ENCODE data around the gene RXYLT1.
A peak's percentile ranks its signal among the peaks of the same experiment; 100 is the strongest.
"Not testable (repeated sequence)": the region's sequence is repeated elsewhere in the genome, so short reads cannot be mapped to it uniquely, and the experiment has no call there.

RXYLT1 gene, protein sequence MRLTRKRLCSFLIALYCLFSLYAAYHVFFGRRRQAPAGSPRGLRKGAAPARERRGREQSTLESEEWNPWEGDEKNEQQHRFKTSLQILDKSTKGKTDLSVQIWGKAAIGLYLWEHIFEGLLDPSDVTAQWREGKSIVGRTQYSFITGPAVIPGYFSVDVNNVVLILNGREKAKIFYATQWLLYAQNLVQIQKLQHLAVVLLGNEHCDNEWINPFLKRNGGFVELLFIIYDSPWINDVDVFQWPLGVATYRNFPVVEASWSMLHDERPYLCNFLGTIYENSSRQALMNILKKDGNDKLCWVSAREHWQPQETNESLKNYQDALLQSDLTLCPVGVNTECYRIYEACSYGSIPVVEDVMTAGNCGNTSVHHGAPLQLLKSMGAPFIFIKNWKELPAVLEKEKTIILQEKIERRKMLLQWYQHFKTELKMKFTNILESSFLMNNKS

DNA sequence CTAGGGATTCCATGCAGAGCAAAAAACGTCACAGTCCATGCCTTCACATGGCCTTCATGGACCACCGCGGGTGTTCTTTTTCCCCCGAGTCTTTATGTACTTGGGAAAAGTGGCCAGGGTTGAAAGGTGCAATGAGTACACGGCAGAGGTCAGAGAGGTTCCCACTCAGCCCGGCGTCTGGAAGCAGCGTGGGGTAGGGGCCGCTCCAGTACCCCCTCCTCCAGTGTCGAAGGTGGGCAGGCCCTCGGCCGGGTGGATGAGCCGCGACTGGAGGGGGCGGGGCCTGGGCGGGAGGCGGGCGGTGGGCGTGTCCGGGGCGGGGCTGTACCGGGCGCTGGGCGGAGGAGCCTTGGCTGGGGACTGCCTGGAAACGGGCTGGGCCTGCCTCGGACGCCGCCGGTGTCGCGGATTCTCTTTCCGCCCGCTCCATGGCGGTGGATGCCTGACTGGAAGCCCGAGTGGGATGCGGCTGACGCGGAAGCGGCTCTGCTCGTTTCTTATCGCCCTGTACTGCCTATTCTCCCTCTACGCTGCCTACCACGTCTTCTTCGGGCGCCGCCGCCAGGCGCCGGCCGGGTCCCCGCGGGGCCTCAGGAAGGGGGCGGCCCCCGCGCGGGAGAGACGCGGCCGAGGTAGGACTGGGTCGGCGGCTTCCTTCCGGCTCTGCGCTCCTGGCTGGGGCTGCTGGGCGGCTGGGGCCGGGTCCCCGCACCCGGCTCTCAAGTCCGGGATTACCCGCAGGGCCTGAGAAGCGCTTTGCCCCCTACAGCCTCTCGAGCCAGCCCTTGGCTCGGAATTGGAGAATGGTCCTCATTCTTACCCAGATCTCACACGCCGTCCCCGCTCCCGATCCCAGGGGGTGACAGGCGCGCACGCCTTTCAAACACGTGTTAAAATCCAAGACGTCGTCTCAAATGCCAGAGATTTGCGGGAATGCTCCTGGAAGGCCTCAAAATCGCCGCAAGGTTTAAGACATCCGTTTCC lies at the start of gene RXYLT1:
Gene RXYLT1, plus strand, starts transcription at position 412 of the 984 bp plus-strand sequence. Its CDS starts 52 bp downstream, at position 464.
- DNase-seq (ENCODE audit: low read depth in 1 of 2, low spot score in 1 of 2): peak; percentile 71 to 82

DNA sequence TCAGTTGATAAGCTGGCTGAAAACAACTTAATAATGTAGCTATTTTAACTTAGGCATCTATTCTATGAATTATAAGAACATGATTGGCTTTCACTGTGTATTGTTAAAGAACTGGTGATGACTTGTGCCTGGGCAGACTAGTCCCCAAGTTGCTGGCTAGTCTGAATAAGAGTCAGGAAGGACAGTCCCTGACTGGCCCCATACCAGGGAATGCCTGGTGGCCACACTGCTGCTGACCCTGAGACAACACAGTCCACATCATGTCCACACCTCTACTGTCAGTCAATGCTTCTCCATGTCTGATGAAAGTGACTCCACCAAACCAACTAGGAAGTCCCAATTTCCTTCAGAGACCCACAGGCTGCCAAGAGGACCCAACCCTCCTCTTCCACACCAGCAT lies 46.9 kb upstream of the RXYLT1 start:
- DNase-seq (ENCODE audit: low read depth in 1 of 2, low spot score in 1 of 2): not testable (repeated sequence)

DNA sequence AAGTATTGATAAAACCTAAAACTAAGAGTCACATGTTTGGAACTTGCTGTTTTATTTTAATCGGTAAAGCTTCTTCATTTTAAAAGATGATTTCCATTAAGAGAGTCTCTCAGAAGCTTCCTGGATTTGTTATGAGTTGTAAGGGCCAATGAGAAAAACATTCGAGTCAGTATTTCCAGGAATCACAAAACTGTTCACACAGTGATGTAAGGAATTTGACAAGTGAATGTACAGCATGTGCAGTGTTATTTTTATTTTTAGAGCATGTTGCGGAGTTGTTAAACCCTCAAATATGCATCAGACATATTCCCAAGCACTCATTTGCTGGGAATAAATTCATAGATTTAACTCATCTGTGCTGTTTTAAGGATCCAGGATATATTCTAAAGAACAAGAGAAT lies 46.1 kb upstream of the RXYLT1 start:
- DNase-seq (ENCODE audit: low read depth in 1 of 2, low spot score in 1 of 2): not testable (repeated sequence)

DNA sequence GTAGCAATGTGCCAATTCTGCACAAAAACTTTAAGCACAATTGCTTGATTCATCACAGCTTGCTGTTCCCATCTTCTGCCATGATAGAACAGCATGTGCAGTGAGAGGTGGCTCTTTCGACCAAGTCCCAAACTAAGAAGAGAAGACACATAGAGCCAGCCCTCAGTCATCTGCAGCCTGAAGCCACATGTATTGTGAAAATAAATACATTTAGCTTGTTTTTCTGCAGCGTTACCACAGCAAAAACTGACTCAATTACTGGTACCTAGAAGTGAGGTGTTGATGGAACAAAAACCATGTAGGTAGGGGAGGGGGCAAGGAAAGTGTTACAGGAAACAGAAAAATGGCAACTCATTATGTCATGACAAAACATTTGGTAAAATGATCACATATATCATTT lies 39.2 kb upstream of the RXYLT1 start:
- not testable (repeated sequence) for DNase-seq (ENCODE audit: low read depth in 1 of 2, low spot score in 1 of 2)

DNA sequence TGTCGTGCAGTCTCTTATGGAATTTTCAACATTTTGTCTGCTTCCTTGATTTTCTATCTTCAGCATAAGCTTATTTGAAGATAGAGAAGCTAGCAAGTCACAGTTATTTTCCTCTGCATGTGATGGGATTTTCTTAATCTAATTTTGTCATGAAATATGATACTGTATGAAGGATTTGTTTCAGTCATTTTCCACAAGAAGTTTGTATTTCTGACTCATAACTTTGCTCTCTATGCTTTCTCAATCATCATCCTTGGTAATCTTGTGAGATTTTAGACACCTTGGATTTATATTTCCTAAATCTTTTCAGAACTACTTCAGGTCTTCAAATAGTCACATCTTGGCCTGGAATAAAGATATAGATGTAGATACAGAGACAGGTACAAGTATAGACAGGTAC lies 38.3 kb upstream of the RXYLT1 start:
- DNase-seq (ENCODE audit: low read depth in 1 of 2, low spot score in 1 of 2): not testable (repeated sequence)

DNA sequence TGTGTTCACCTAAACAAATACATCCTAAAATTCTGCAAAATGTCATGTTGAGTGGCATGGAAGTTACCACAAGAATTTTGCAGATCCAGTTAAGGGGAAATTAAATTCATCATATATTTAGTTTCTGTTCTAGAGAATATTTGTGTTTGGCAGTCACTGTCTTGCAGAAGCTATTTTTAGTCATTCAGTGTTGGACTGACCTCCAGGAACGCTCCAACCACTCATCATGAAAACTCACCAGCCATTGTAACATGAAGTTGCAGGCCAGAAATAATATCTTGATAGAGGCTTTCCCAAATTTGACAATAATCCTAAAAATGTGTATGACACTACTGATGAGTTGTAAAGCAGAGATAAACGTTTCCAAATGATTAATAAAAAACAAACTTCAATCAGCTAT lies 35.6 kb upstream of the RXYLT1 start:
- not testable (repeated sequence) for DNase-seq (ENCODE audit: low read depth in 1 of 2, low spot score in 1 of 2)

DNA sequence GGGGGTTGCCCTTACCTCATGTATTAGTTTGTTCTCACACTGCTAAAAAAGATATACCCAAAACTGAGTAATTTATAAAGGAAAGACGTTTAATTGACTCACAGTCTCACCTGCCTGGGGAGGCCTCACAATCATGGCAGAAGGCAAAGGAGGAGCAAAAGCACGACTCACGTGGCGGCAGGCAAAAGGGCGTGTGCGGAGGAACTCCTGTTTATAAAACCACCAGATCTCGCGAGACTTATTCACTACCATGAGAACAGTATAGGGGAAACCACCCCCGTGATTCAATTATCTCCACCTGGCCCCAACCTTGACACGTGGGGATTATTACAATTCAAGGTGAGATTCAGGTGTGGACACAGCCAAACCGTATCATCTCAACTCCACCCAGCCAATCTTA lies 33.2 kb upstream of the RXYLT1 start:
- DNase-seq (ENCODE audit: low read depth in 1 of 2, low spot score in 1 of 2): not testable (repeated sequence)

DNA sequence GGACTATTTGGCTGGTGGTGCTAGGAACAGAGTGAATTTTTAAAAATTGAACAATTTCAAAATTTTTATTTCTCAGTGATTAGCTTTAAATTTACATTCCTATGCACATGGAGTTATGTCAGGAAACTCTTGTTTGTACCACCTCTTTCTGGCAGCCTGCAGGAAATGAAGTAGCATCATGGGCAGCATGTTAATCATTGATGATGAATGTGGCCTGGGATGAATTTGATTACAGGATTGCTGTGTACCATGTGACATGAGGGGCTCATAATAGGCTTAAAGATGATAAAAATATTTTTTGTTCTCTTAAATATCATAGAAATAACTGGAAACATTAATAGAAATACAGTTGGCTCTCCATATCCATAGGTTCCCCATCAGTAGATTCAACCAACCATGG lies 32.6 kb upstream of the RXYLT1 start:
- DNase-seq (ENCODE audit: low read depth in 1 of 2, low spot score in 1 of 2): not testable (repeated sequence)

DNA sequence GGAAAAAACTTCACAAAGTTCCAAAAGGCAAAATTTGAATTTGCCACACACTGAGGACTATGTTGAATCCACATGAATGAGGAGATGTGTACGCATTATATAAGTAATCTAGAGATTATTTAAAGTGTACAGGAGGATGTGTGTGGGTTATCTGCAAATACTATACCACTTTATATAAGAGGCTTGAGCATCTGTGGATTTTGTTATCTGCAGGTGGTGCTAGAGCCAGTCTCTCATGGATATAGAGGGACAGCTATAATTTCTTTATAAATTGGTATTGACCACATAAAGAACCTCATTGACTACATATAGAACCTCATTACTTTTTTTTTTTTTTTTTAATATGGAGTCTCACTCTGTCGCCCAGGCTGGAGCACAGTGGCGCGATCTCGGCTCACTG lies 32.2 kb upstream of the RXYLT1 start:
- no peak for DNase-seq (ENCODE audit: low read depth in 1 of 2, low spot score in 1 of 2)

DNA sequence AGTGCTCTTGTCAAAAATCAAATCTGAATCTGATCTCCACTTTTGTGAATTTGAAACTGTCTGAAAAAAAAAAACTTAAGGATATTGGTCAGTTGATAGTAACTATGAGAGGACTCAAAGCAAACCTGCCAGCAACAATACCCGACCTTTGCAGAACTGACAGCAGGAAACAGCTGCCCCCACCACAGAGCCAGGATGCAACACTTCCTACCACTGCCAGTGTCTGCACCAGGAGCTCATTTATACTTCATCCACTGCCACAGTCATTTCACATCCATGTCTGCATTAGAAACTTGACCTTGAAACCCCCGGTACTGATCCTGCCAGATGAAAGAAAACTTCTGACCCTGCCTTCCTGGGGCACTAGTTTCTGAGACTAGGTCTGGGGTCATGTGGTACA lies 27.4 kb upstream of the RXYLT1 start:
- DNase-seq (ENCODE audit: low read depth in 1 of 2, low spot score in 1 of 2): no peak

DNA sequence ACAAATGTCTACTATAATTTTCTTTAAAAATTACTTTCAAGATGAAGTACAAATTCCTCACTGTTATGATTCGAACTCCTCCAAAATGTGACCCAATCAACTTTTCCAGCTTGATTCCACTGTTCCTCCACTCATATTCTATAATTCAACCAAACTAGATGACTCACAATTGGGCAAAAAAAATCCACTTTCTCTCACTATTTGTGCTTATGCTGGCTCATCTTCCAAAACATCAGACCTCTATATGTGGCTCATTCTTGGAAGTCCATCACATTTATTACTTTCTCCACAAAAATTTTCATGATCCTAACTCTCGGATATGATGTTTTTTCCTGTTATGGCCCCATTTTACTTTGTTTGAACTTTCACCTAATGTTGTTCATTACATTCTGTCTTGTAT lies 26.9 kb upstream of the RXYLT1 start:
- no peak for DNase-seq (ENCODE audit: low read depth in 1 of 2, low spot score in 1 of 2)

DNA sequence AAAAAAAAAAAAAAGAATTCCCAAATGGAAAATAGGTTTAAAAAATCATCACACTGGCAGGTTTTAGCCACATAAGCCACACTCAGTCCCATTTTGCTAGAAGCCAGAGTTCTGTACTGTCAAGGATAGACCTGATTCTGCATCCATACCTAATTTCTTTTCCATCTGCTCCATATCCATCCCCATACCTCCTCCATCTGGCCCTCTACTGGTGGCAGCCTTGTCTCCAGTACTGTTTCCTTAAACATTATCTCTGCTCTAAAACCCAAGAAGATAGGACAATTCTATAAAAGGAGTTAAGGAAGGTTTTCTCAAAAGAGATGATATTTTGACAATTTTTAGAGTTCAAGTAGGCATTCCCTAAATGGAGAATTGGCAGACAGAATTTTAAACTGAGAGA lies 26.0 kb upstream of the RXYLT1 start:
- DNase-seq (ENCODE audit: low read depth in 1 of 2, low spot score in 1 of 2): no peak

DNA sequence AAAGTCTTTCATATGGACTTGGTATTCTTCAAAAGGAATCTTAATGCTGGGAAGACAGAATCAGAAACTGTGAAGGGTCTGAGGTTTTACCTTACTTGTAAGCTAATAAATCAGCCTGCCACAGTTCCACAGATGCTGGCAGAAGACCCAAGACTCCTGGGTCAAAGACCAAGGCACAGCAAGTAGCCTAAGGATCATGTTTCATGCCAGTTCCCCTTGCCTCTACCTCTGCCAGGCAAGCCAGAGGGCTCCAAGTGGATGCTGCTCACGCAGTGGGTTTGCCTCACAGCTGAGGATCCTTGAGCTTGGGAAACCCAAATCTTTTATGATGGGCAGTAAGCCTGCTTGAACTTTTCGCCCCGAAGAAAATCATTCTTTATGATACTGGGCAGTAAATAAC lies 15.2 kb upstream of the RXYLT1 start:
- DNase-seq (ENCODE audit: low read depth in 1 of 2, low spot score in 1 of 2): no peak

DNA sequence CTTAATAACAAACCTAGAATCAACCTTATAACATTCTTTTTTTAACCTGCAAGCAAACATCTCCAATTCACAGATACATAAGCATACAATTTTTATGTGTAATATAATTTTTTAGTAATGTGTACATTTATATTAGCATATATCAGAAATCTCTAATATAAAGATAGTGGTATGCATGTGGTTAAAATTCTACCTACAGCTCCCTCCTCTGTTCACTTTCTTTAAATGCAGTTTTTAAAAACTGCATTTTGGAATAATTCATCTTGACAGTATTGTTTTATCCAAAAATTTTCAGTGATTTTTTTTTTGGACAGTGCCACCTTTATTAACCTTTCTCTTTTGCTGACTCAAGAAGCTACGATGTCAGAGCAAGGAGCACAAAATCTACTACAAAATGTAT lies 13.2 kb upstream of the RXYLT1 start:
- DNase-seq (ENCODE audit: low read depth in 1 of 2, low spot score in 1 of 2): no peak

DNA sequence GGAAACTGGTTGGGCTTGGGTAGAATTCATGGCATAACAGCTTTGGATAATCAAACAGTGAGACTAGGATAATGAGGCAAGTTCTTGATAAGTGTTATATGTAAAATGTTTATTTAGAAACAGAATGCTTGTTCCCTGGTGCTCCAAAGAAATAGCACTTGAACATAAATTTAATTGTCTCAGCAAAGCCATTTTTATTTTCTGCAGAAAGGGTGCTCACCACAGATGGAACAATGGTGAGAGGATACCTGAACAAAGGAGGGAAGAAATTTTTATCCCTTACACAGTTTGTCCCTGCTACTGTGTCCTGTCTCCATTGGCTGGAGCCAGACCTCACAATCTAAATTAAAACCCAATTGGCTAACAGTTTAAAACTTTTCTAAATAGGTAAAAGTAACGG lies 9.3 kb upstream of the RXYLT1 start:
- no peak for DNase-seq (ENCODE audit: low read depth in 1 of 2, low spot score in 1 of 2)

DNA sequence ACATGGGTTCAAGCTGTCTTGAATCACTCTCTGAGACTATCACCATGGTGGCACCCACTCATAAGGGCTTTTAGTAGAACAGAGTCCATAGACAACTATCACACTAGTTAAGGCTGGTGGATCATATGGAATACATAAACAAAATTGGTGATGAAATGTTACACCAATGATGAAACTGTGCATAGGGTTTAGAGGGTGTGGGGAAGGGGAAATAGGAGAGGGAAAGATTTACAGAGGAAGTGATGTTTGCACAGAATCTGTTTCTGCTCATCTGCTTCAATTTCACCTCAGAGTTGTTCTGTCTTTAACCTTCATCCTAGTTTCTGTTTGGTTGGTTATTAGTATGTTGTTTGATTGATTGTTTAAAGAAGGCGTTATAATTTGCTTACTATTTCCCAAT lies 2.4 kb upstream of the RXYLT1 start:
- DNase-seq (ENCODE audit: low read depth in 1 of 2, low spot score in 1 of 2): no peak

DNA sequence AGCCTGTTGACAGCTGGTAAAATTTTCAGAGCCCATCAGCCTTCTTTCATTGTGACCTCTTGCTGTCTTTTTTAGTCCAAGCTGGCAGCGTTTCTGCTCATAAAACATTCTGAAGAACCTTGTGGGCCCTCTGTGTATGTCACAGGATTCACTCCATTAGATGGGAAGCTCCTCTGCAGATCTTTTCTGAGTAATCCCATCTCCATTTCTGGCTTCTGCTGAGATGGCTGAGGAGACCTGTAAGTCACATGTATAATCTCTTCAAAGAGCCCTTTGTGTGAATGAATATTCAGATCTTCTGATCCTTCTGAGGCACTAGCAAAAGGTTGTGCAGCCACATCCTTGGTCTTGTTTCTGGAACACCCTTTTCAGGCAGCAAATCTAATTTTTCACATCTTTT lies 2.8 kb downstream of the RXYLT1 start:
- no peak for DNase-seq (ENCODE audit: low read depth in 1 of 2, low spot score in 1 of 2)

DNA sequence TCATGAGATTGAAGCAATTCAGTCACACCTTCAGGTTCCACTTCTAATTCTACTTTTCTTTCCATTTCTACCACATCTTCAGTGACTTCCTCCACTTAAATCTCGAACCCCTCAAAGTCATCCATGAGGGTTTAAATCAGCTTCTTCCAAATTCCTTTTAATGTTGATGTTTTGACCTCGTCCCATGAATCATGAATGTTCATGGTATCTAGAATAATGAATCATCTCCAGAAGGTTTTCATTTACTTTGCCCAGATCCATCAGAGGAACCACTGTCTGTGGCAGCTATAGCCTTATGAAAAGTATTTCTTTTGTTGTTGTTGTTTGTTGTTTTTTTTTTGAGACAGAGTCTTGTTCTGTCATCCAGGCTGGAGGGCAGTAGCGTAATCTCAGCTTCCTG lies 7.6 kb downstream of the RXYLT1 start:
- DNase-seq (ENCODE audit: low read depth in 1 of 2, low spot score in 1 of 2): no peak

DNA sequence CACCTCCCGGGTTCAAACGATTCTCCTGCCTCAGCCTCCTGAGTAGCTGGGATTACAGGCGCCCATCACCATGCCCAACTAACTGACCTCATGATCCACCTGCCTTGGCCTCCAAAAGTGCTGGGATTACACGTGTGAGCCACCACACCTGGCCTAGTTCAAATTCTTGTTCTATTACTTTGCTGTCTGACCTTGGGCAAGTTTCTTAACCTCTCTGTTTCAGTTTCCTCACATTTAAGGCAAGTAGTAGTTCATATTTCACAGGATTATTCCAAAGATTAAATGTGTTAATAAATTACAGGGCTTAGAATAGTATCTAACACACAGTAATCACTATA lies 10.9 kb downstream of the RXYLT1 start:
- DNase-seq (ENCODE audit: low read depth in 1 of 2, low spot score in 1 of 2): no peak

DNA sequence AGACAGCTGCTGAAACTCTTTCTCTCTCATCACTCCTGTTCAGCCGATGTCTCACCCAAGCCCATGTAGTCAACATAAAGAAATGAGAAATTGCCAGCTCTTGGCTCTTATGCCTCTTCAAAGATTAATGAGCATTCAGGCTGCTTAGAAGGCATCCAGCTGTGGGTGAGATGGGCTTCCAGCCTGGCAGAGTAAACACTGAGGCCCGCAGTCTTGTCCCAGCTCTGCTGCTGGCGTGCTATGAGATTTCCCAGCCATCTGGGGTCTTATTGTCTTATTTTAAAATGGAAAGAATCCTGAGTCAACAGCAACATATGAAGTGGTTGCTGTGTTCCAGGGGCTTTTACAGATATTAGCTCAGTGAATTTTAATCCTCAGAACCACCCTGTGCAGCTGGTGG lies 12.6 kb downstream of the RXYLT1 start:
- DNase-seq (ENCODE audit: low read depth in 1 of 2, low spot score in 1 of 2): no peak

DNA sequence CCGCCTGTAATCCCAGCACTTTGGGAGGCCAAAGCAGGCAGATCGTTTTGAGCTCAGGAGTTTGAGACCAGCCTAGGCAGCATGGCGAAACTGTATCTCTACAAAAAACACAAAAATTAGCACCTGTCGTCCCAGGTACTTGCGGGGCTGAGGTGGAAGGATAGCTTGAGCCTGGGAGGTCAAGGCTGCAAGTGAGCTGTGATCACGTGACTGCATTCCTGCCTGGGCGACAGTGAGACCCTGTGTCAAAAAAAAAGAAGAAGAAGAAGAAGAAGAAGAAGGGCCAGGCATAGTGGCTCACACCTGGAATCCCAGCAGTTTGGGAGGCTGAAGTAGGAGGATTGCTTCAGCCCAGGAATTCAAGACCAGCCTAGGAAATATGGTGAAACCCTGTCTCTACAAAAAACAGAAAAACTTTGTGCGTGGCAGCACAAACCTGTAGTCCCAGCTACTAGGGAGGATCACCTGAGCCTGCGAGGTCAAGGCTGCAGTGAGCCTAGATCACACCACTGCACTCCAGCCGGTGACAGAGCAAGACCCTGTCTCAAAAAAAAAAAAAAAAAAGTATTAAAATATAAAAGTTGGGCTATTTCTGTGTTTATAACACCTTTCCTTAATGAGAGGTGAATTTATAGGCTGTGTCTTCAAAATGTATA lies 15.5 kb downstream of the RXYLT1 start:
- DNase-seq (ENCODE audit: low read depth in 1 of 2, low spot score in 1 of 2): no peak

DNA sequence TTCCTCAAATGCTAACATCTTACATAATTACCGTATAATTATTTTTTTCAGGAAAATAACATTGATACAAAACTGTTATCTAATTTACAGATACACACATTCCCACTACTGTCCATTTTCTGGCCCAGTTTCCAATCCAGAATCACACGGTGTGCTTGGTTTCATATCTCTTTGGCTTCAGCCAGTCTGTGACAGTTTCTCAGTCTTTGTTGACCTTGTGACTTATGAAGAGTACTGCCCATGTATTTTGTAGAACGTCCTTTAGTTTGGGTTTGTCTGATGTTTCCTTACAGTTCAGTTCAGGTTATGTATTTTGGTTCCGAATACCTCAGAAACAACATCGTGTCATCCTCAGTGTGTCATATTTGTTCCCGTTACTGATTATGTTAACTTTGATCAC lies 16.2 kb downstream of the RXYLT1 start:
- DNase-seq (ENCODE audit: low read depth in 1 of 2, low spot score in 1 of 2): no peak

All from activated CD4-positive, alpha-beta T cell treated with anti-CD3 and anti-CD28 coated beads, Interleukin-2, amount 50 U/mL, for 24 hours (primary cell).